Upper lobe of left lung (tissue), 6 donors: Measurements from ENCODE around the gene THBS3. TPM values are rescaled to one million over a fixed set of nuclear protein-coding genes. Genes with fewer than 3 reads are reported as not detected.

Experiments used
- ATAC-seq, 2 donors: fragments of 200-7000 bp; cut with Tn5 transposase; one replicate each; pipeline ENCODE4 v1.9.1; 2022; ENCODE audit warnings: mild to moderate bottlenecking in 2 of 2, moderate library complexity in 2 of 2; ENCODE audit not compliant: low FRiP score in 2 of 2
- DNase-seq, 2 donors: peaks; one replicate each; pipeline ENCODE4 v3.0.0-alpha.2; 2019 to 2020
- H3K27ac ChIP-seq, 4 donors: fragments of 200-600 bp; sonication (generic); one replicate each; pipeline ENCODE4 v1.5.1; 2016 to 2019
- H3K27me3 ChIP-seq, 4 donors: fragments of 200-600 bp; sonication (generic); one replicate each; pipeline ENCODE4 v1.5.1; 2017 to 2019
- H3K36me3 ChIP-seq, 4 donors: fragments of 200-600 bp; sonication (generic); one replicate each; pipeline ENCODE4 v1.5.1; 2016 to 2019
- H3K4me1 ChIP-seq, 4 donors: fragments of 200-600 bp; sonication (generic); one replicate each; pipeline ENCODE4 v1.5.1; 2018 to 2019
- H3K4me3 ChIP-seq, 4 donors: fragments of 200-600 bp; sonication (generic); one replicate each; pipeline ENCODE4 v1.5.1; 2017 to 2019; ENCODE audit warnings: mild to moderate bottlenecking in 2 of 4, moderate library complexity in 1 of 4
- H3K9me3 ChIP-seq, 4 donors: fragments of 200-600 bp; sonication (generic); one replicate each; pipeline ENCODE4 v1.5.1; 2018 to 2019
- CTCF ChIP-seq, 6 experiments: fragments of 450-650 bp in 4 of 6; fragments of 200-600 bp in 2 of 6; sonication (generic) in 2 of 6; IDR thresholded peaks; one replicate each; pipeline ENCODE4 v1.5.1; 2016 to 2019; ENCODE audit warnings: antibody characterized with exemption in 6 of 6
- EP300 ChIP-seq, 4 donors: sonication (generic); formaldehyde crosslinking; IDR thresholded peaks; one replicate each; pipeline ENCODE4 v1.5.1; 2017; ENCODE audit warnings: antibody characterized with exemption in 4 of 4, control low read depth in 2 of 4
- POLR2A ChIP-seq, 4 donors: fragments of 450-650 bp; IDR thresholded peaks; one replicate each; pipeline ENCODE4 v1.5.1; 2016 to 2017; ENCODE audit warnings: antibody characterized with exemption in 4 of 4, mild to moderate bottlenecking in 2 of 4
- POLR2AphosphoS5 ChIP-seq, 2 donors: sonication (generic); formaldehyde crosslinking; IDR thresholded peaks; one replicate each; pipeline ENCODE4 v1.5.1; 2017; ENCODE audit warnings: antibody characterized with exemption in 2 of 2
- WGBS, 2 donors: methylation state at CpG; one replicate each; pipeline ENCODE4 v1.1.5; 2017 to 2018; 5-methylcytosine and 5-hydroxymethylcytosine counted together
- total RNA-seq, 6 donors: library from RNA; depleted of rRNA in 4 of 6; stranded (reverse); fragments of >200 nt in 4 of 6; gene quantifications; one replicate each; pipeline versions ENCODE4 v1.1.0 to v1.2.1, GENCODE V29; 2016 to 2021
- donor health status: DM: no; HTN: no; CAD: no; lungs with moderate emphysema.
- donor health status: DM: no; HTN: yes; CAD: no; lungs with severe emphysema.

Gene THBS3
- total RNA-seq, 6 donors from 2014 or later, result 18.3 to 97.4 (median 27.6) TPM

DNA sequence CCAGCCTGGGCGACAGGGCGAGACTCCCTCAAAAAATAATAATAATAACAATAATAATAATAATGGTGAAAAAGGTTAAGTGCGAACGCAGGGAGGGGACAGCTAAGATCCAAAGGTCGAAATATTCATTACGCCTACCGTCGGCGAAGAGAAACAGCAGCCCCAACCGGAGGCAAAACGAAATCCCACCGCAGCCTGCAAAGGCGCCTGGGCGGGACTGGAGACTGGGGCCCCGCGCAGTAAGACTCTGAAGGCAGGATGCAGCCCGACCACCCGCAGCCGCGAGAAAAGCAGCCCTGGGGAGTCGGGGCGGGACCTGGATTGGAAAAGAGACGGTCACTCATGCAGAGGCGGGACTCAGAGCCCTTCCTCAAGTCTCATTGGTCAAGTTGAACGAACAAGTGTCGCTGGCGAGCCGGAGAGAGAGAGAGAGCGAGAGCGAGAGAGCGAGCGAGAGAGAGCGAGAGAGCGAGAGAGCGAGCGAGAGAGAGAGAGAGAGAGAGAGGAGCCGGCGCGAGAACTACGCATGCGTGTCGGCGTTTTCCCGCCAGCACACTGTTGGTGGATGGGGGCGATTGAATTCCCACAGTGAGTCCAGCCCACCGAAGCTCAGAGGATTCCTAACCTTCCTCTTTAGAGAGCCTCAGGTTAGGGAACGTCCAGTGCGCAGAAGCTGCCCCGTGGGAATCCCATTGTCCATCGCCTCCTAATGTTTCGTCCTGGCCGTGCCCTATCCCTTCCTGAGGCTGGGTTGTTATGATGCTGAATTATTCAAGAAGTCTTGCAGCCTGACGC is 36.9 kb upstream of the THBS3 start:
- WGBS, 2 donors, result 1 to 2% methylated on average over 53 of the region's 53 CpGs
- peak; percentile 94 to 97 for ATAC-seq
- TF ChIP-seq POLR2AphosphoS5 (IDR thresholded peaks at IDR 0.05), result peak; percentile 85 to 92
- peak in 1 of 4 donors; percentile 1 for TF ChIP-seq EP300 (IDR thresholded peaks at IDR 0.05)
- TF ChIP-seq CTCF (IDR thresholded peaks at IDR 0.05), result peak; percentile 78 to 100 (median 92)
- TF ChIP-seq POLR2A (IDR thresholded peaks at IDR 0.05), result peak; percentile 68 to 98 (median 86)

DNA sequence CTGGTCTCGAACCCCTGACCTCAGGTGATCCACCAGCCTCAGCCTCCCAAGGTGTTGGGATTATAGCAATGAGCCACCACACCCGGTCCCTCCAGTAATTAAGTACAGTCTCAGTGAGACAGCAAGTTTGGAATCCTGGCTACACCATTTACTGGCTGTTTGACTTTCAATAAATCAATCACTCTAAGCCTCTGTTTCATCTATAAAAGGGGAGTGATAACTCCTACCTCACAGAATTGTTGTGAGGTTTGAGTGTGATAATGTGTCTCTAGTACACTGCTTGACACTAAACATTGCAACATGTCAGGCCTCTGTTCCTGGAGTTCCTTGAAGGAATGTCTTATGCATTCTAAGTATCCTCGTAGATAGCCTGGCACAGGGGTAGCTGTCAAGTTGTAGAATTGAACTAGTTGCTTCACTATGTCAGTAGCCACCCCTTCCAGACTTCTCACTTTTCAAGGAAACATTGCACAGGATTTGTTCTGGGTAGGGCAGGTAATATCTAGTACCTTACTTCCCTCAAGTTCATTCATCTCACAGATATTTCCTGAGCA is 35.2 kb upstream of the THBS3 start:
- ATAC-seq, result no peak
- no peaks in the 10 kb centered on the region for H3K9me3 ChIP-seq

More for the DNA sequence above, 36.9 kb upstream of the THBS3 start:
- H3K27me3 ChIP-seq, result peaks cover 0 to 3% (median 0%) of the 10 kb centered on the region in 4 donors
- no peaks in the 10 kb centered on the region for H3K9me3 ChIP-seq
- DNase-seq, result peak; percentile 92 to 99
- H3K27ac ChIP-seq, result peak overlapping the region; percentile 89 to 92 (median 90)
- peaks cover 26 to 44% (median 29%) of the 10 kb centered on the region in 4 donors for H3K4me1 ChIP-seq
- peaks cover 0 to 19% (median 13%) of the 10 kb centered on the region in 4 donors for H3K36me3 ChIP-seq
- peak overlapping the region; percentile 54 to 68 (median 62) for H3K4me3 ChIP-seq

DNA sequence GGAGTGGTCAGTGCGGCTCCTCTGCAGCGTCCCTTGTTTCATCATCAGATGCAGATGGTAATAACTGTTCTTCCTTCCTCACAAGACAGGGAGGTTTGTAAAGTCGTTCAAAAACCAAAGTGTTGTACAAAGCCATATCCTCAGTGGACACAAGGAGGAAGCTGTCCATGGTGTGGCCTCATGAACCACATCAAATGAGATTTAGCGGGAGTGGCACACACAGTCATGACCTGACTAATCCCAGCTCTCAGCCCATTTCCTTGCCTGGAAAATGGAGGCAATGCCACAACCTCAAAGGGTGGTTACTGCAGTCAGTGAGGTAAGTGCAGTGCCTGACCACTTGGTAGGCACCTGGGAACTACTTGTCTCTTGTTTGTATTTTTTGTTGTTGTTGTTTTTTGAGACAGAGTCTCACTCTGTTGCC is 34.2 kb upstream of the THBS3 start:
- peak in 2 of 6 experiments; percentile 4 to 15 for TF ChIP-seq CTCF (IDR thresholded peaks at IDR 0.05)
- TF ChIP-seq POLR2AphosphoS5 (IDR thresholded peaks at IDR 0.05), result peak in 1 of 2 donors; percentile 14
- TF ChIP-seq POLR2A (IDR thresholded peaks at IDR 0.05), result no peak
- TF ChIP-seq EP300 (IDR thresholded peaks at IDR 0.05), result no peak
- H3K4me3 ChIP-seq, result no peak overlapping the region
- 41 to 59% methylated on average over 4 of the region's 4 CpGs for WGBS, 2 donors
- peak overlapping the region; percentile 18 to 76 (median 58) for H3K27ac ChIP-seq
- peaks cover 5 to 24% (median 9%) of the 10 kb centered on the region in 4 donors for H3K36me3 ChIP-seq
- no peaks in the 10 kb centered on the region for H3K9me3 ChIP-seq
- ATAC-seq (peak in 1 of 2 donors; percentile 14), DNase-seq (peak in 1 of 2 donors; percentile 50)
- peaks cover 0 to 3% (median 0%) of the 10 kb centered on the region in 4 donors for H3K27me3 ChIP-seq
- peaks cover 26 to 44% (median 29%) of the 10 kb centered on the region in 4 donors for H3K4me1 ChIP-seq

More for the DNA sequence above, 35.2 kb upstream of the THBS3 start:
- WGBS, 2 donors, result 67 to 73% methylated on average over 3 of the region's 3 CpGs
- H3K36me3 ChIP-seq, result peaks cover 0 to 23% (median 10%) of the 10 kb centered on the region in 4 donors
- H3K4me3 ChIP-seq, result peak overlapping the region in 1 of 4 donors; percentile 65
- H3K27me3 ChIP-seq, result peaks cover 0 to 3% (median 0%) of the 10 kb centered on the region in 4 donors
- TF ChIP-seq POLR2A (IDR thresholded peaks at IDR 0.05) (no peak), EP300 (IDR thresholded peaks at IDR 0.05) (no peak), CTCF (IDR thresholded peaks at IDR 0.05) (no peak), POLR2AphosphoS5 (IDR thresholded peaks at IDR 0.05) (no peak)
- DNase-seq, result no peak
- peaks cover 26 to 44% (median 29%) of the 10 kb centered on the region in 4 donors for H3K4me1 ChIP-seq
- peak overlapping the region in 2 of 4 donors; percentile 91 to 92 for H3K27ac ChIP-seq

DNA sequence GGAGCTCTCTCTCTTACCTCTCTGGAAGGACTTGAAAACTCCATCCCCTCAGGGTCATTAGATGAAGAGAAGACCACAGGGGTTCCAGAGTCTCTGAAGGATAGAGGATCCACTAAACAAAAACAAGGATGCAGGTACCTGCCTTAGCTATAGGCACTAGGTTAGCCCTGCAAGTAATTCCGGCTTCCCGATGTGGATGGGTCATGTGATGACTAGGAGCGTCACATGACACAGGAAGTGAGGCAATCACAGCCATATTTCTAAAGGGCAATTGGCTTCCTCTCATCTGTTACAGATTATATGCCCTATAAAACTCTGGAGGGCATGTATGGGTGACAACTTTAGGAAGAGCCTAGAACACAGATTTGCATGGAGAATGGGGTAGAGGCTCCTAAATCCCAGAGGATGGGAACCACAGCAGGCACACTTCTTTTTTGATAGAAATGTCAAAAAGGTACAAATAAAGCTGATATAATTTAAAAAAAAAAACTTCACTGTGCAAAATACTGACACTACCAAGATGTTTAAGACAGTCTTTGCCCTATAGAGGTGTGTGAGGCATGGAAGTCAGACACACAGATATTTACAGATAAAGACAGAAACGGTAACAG is 33.5 kb upstream of the THBS3 start:
- Histone ChIP-seq H3K27me3 (peaks cover 0 to 3% (median 0%) of the 10 kb centered on the region in 4 donors), H3K9me3 (no peaks in the 10 kb centered on the region), H3K4me3 (peak overlapping the region in 3 of 4 donors; percentile 37 to 58 (median 51)), H3K36me3 (peaks cover 9 to 31% (median 14%) of the 10 kb centered on the region in 4 donors), H3K27ac (peak overlapping the region; percentile 43 to 76 (median 58)), H3K4me1 (peaks cover 26 to 44% (median 29%) of the 10 kb centered on the region in 4 donors)
- peak in 1 of 2 donors; percentile 86 for DNase-seq
- peak in 1 of 4 donors; percentile 19 for TF ChIP-seq POLR2A (IDR thresholded peaks at IDR 0.05)
- no peak for TF ChIP-seq CTCF (IDR thresholded peaks at IDR 0.05)
- peak in 1 of 4 donors; percentile 12 for TF ChIP-seq EP300 (IDR thresholded peaks at IDR 0.05)
- TF ChIP-seq POLR2AphosphoS5 (IDR thresholded peaks at IDR 0.05), result peak; percentile 59 to 80
- 17 to 20% methylated on average over 4 of the region's 4 CpGs for WGBS, 2 donors
- peak; percentile 31 to 60 for ATAC-seq
